HG03045 (cell line): ENCODE data around the gene MRPS2.

ENCODE experiments used
- ATAC-seq: cut with Tn5 transposase; IDR thresholded peaks from one replicate; pipeline ENCODE4 v1.9.1; 2021; ENCODE audit warnings: mild to moderate bottlenecking, moderate library complexity; ENCODE audit not compliant: unreplicated experiment

MRPS2 gene

DNA sequence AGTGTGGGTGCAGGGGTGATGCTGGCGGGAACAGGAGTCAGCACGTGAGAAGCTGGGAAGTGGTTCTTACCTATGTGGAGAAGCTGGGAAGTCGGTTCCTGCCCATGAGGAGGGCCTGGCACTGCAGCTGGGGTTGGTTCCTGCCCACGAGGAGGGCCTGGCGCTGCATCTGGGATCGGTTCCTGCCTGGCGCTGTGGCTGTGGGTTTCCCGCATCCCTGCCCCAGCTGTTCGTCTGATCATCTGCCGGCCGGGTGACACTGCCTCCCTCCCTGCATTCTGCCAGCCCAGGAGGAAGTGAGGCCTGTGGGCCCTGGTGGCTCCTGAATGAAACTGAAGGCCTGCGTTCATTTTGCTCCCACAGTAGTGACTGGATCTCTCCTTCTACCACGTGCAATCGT lies 50.5 kb downstream of the MRPS2 start:
- no peak for ATAC-seq

GRCh38 chr9:135551456-135551855 lies 51.0 kb downstream of the MRPS2 start:
- ATAC-seq, result no peak

DNA sequence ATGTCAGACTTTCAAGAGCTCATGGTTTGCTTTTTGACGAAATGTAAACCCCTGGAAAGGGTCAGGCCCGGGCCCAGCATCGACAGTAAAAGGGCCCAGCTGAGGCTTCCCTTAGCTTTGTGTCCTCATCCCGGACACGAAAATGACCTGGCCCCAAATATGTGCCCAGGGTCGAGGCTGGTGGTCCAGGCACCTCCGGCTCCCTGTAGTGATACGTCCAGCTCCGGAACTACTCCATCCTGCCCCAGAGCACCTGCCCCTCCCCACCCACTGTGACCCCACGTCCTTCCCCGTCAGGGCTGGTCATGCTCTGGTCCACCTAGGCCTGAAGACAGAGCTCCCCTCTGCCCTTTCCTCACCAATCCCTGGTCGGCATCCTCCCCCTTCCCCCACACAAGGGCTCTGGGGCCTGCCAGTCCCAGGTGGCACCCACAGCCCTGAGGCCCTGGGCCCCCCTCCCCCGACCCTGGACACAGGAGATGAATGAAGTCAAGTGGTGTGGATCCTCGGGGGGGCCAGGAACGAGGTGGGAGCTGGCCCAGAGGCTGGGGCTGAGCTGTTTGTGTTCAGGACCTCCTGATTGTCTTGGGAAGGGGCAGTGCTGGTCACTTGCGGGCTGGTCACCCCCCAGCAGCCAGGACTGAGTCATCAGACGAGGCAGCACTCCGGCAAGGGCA lies 51.7 kb downstream of the MRPS2 start:
- ATAC-seq, result no peak

DNA sequence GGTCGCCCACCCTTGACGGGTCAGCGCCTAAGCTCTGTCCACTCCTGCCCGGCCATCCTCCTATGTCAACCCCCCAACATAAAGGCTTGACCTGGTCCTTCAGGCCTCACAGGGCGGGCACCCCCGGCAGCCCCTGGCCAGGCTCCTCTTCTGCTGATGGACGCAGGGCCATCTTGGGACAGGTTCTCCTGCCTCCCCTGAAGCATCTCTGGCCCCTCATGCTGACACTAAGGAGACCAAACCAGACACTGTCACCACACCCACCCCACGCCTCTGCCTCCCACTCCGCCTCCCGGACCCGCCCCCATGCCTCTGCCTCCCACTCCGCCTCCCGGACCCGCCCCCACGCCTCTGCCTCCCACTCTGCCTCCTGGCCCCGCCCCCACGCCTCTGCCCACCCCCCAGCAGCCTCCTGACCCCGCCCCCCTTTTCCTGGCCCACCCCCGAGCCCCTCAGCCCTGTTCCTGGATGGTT lies 52.3 kb downstream of the MRPS2 start:
- ATAC-seq, result no peak
